ENCODE measurements around the gene FIGNL2. TPM values are rescaled to one million over a fixed set of nuclear protein-coding genes. Genes with fewer than 3 reads are reported as not detected.
A peak's percentile ranks its signal among the peaks of the same experiment; 100 is the strongest.

The FIGNL2 gene
- total and polyA plus RNA-seq, 9 of the 15 experiments (the other 6 are each of a cell fraction or from before 2014, with no cell fraction given) = 0.01 TPM; not detected in 8

GRCh38 chr12:51773145-51773869 lies 75.2 kb downstream of the FIGNL2 start (continued):
- TF ChIP-seq, protein P1, sequence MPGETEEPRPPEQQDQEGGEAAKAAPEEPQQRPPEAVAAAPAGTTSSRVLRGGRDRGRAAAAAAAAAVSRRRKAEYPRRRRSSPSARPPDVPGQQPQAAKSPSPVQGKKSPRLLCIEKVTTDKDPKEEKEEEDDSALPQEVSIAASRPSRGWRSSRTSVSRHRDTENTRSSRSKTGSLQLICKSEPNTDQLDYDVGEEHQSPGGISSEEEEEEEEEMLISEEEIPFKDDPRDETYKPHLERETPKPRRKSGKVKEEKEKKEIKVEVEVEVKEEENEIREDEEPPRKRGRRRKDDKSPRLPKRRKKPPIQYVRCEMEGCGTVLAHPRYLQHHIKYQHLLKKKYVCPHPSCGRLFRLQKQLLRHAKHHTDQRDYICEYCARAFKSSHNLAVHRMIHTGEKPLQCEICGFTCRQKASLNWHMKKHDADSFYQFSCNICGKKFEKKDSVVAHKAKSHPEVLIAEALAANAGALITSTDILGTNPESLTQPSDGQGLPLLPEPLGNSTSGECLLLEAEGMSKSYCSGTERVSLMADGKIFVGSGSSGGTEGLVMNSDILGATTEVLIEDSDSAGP (CRISPR knock-in tag; IDR thresholded peaks at IDR 0.05) = no peak
- TF ChIP-seq TCF7 (IDR thresholded peaks at IDR 0.05; ENCODE audit: borderline replicate concordance) (no peak), TAF9B (IDR thresholded peaks at IDR 0.05; ENCODE audit: partially characterized antibody) (no peak), RBBP5 (IDR thresholded peaks at IDR 0.05; ENCODE audit: borderline replicate concordance, insufficient read depth, low read length, poor library complexity, severe bottlenecking) (no peak), ZNF277 (CRISPR knock-in tag; IDR thresholded peaks at IDR 0.05; ENCODE audit: borderline replicate concordance) (no peak), TRIM24 (IDR thresholded peaks at IDR 0.05) (0 out of 4 replicates have a peak, but pooled peaks of 1 of the 2 experiments have one; percentile 29), NELFE (IDR thresholded peaks at IDR 0.05; ENCODE audit: insufficient read depth, insufficient read length) (no peak), NFE2 (IDR thresholded peaks at IDR 0.05; ENCODE audit: low read depth) (peak; percentile 47), TFE3 (CRISPR knock-in tag; IDR thresholded peaks at IDR 0.05) (no peak), NCOA6 (IDR thresholded peaks at IDR 0.05) (no peak), ZNF143 (CRISPR knock-in tag; IDR thresholded peaks at IDR 0.05) (no peak), BHLHE40 (IDR thresholded peaks at IDR 0.05; ENCODE audit: low read length) (no peak), KLF13 (tag; IDR thresholded peaks at IDR 0.05; ENCODE audit: borderline replicate concordance, low read depth) (no peak), L3MBTL2 (IDR thresholded peaks at IDR 0.05) (no peak), NFE2L1 (tag; IDR thresholded peaks at IDR 0.05; ENCODE audit: borderline replicate concordance, low read depth) (0 out of 2 replicates have a peak, but pooled peaks have one; percentile 30), MAFG (tag; conservative IDR thresholded peaks at IDR 0.05) (peak; percentile 63), POLR3A (IDR thresholded peaks at IDR 0.05; ENCODE audit: borderline replicate concordance, extremely low read depth, insufficient read depth, insufficient read length) (no peak), ZNF316 (IDR thresholded peaks at IDR 0.05) (peak; percentile 50; the same call in 1 of the 2 replicates), ZNF707 (CRISPR knock-in tag; conservative IDR thresholded peaks at IDR 0.05) (no peak)
- TF ChIP-seq, protein P2, sequence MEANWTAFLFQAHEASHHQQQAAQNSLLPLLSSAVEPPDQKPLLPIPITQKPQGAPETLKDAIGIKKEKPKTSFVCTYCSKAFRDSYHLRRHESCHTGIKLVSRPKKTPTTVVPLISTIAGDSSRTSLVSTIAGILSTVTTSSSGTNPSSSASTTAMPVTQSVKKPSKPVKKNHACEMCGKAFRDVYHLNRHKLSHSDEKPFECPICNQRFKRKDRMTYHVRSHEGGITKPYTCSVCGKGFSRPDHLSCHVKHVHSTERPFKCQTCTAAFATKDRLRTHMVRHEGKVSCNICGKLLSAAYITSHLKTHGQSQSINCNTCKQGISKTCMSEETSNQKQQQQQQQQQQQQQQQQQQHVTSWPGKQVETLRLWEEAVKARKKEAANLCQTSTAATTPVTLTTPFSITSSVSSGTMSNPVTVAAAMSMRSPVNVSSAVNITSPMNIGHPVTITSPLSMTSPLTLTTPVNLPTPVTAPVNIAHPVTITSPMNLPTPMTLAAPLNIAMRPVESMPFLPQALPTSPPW (CRISPR knock-in tag; IDR thresholded peaks at IDR 0.05) = no peak

All from K562 (cell line).